CD4-positive, alpha-beta memory T cell (primary cell): Measurements from ENCODE around the gene CYTH3. TPM values are rescaled to one million over a fixed set of nuclear protein-coding genes. Genes with fewer than 3 reads are reported as not detected.
A peak's percentile ranks its signal among the peaks of the same experiment; 100 is the strongest.

Source experiments
- CTCF ChIA-PET: fragments of 350-600 bp; sonication (Branson Sonifier 250); formaldehyde crosslinking; loops from one replicate; lab custom pipeline; 2021; ENCODE audit warnings: inconsistent platforms; ENCODE audit not compliant: partially characterized antibody; lab: Charles Lee
- POLR2A ChIA-PET: fragments of 350-600 bp; sonication (Branson Sonifier 250); formaldehyde crosslinking; loops from one replicate; lab custom pipeline; 2021; ENCODE audit not compliant: partially characterized antibody; lab: Charles Lee
- DNase-seq, 5 donors: peaks; one replicate each; pipeline versions ENCODE4 v3.0.0 to v3.0.0-alpha.2; 2020 to 2022; ENCODE audit warnings: mixed read lengths in 1 of 5
- H3K27ac ChIP-seq: one replicate; pipeline ENCODE4 v1.7.0; 2013; ENCODE audit warnings: low read depth, low read length
- H3K27me3 ChIP-seq: 2 replicates; pipeline ENCODE4 v1.7.0; 2013; ENCODE audit warnings: mild to moderate bottlenecking, low read length, moderate library complexity; ENCODE audit not compliant: insufficient read depth
- H3K36me3 ChIP-seq: 2 replicates; pipeline ENCODE4 v1.7.0; 2013; ENCODE audit warnings: mild to moderate bottlenecking, low read length, moderate library complexity; ENCODE audit not compliant: insufficient read depth
- H3K4me1 ChIP-seq: 2 replicates; pipeline ENCODE4 v1.7.0; 2013; ENCODE audit warnings: mild to moderate bottlenecking, low read length, moderate library complexity; ENCODE audit not compliant: insufficient read depth
- H3K4me3 ChIP-seq, 2 donors: one replicate each; pipeline ENCODE4 v1.7.0; 2013; ENCODE audit warnings: low read length in 2 of 2, mild to moderate bottlenecking in 1 of 2
- H3K9me3 ChIP-seq, 2 donors: one replicate each; pipeline ENCODE4 v1.7.0; 2013; ENCODE audit warnings: low read length in 2 of 2, control low read depth in 1 of 2; ENCODE audit not compliant: control insufficient read depth in 1 of 2
- H3K27ac Mint-ChIP-seq, 7 donors: one replicate each; pipeline ENCODE4 v1.8.0; 2020 to 2021; ENCODE audit warnings: mixed read lengths in 7 of 7, mild to moderate bottlenecking in 6 of 7, inconsistent platforms in 3 of 7, moderate library complexity in 3 of 7
- H3K27me3 Mint-ChIP-seq, 2 donors: one replicate each; pipeline ENCODE4 v1.8.0; 2020 to 2021; ENCODE audit warnings: mixed read lengths in 2 of 2
- H3K36me3 Mint-ChIP-seq, 2 donors: one replicate each; pipeline ENCODE4 v1.8.0; 2020 to 2021; ENCODE audit warnings: mixed read lengths in 2 of 2, inconsistent platforms in 1 of 2, mild to moderate bottlenecking in 1 of 2
- H3K4me1 Mint-ChIP-seq, 4 donors: one replicate each; pipeline ENCODE4 v1.8.0; 2020 to 2021; ENCODE audit warnings: mixed read lengths in 4 of 4, mild to moderate bottlenecking in 1 of 4
- H3K4me3 Mint-ChIP-seq, 8 donors: one replicate each; pipeline ENCODE4 v1.8.0; 2020 to 2021; ENCODE audit warnings: mixed read lengths in 8 of 8, mild to moderate bottlenecking in 7 of 8, moderate library complexity in 6 of 8, inconsistent platforms in 3 of 8
- H3K9me3 Mint-ChIP-seq, 8 donors: one replicate each; pipeline ENCODE4 v1.8.0; 2020 to 2021; ENCODE audit warnings: mixed read lengths in 8 of 8, mild to moderate bottlenecking in 5 of 8, inconsistent platforms in 3 of 8, moderate library complexity in 1 of 8
- intact Hi-C: fragments of 100-400 bp; cut with micrococcal nuclease; formaldehyde crosslinking; loops from one replicate; pipeline ENCODE4 v1.15.1; 2023
- polyA plus RNA-seq, 2 donors: library from polyadenylated mRNA; unstranded; fragments of 300-500 nt; fragmentation: Illumina TruSeq; gene quantifications; one replicate each; pipeline ENCODE4 v1.2.3, GENCODE V29; 2021
- total RNA-seq, 2 experiments: library from RNA; stranded (reverse); gene quantifications; one replicate each; pipeline ENCODE4 v1.2.3, GENCODE V29; 2021

Gene CYTH3
- total and polyA plus RNA-seq, 4 experiments from 2014 or later, result 4.0 to 9.1 (median 7.2) TPM

DNA sequence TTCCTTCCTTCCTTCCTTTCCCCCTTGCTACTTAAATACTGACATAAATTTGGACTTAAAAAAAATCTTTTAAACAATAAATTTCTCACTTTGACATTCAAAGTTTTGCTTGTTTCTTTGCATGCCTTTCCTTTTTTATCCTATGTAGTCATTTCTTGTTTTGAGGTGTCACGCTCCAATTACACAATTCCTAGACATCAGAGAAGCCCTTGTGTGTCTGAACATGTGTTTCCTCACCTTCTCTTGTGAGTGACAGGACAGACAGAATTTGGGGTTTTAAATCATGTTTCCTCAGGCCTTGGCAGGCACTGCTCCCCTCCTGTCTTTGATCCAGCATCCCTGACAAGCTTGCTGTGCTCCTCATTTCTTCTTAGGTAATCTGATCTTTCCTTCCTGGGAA is 91.3 kb downstream of the CYTH3 start:
- peak overlapping the region in 2 of 7 donors; percentile 46 to 49 for H3K27ac Mint-ChIP-seq
- ChIA-PET CTCF (no interaction called here), POLR2A (no interaction called here)
- H3K36me3 Mint-ChIP-seq, result peaks cover 0 to 5% of the 10 kb centered on the region in 2 donors
- Histone ChIP-seq H3K4me1 (no peaks in the 10 kb centered on the region), H3K9me3 (no peaks in the 10 kb centered on the region), H3K27ac (no peak overlapping the region), H3K4me3 (no peak overlapping the region), H3K27me3 (no peaks in the 10 kb centered on the region), H3K36me3 (no peaks in the 10 kb centered on the region)
- intact Hi-C loops, result no loop called here
- H3K4me3 Mint-ChIP-seq, result no peak overlapping the region
- peaks cover 0 to 7% (median 0%) of the 10 kb centered on the region in 4 donors for H3K4me1 Mint-ChIP-seq
- no peak for DNase-seq
- no peaks in the 10 kb centered on the region for H3K9me3 Mint-ChIP-seq
- no peaks in the 10 kb centered on the region for H3K27me3 Mint-ChIP-seq

DNA sequence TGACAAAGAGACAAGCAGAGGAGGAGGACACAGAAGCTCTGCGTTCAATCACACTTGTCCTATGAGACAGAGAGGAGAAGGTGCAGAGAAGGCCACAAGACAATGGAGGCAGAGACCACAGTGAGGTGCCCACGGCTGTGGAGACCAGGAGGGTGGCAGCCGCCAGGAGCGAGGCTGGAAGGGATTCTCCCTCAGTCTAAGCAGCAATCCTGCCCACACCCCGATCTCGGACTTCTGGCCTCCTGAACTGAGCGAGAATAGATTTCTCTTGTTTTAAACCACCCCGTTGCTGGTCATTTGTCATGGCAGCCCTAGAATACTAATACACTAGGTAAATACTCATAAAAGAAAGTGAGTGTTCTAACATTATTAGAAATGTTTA is 92.1 kb downstream of the CYTH3 start:
- intact Hi-C loops, result no loop called here

DNA sequence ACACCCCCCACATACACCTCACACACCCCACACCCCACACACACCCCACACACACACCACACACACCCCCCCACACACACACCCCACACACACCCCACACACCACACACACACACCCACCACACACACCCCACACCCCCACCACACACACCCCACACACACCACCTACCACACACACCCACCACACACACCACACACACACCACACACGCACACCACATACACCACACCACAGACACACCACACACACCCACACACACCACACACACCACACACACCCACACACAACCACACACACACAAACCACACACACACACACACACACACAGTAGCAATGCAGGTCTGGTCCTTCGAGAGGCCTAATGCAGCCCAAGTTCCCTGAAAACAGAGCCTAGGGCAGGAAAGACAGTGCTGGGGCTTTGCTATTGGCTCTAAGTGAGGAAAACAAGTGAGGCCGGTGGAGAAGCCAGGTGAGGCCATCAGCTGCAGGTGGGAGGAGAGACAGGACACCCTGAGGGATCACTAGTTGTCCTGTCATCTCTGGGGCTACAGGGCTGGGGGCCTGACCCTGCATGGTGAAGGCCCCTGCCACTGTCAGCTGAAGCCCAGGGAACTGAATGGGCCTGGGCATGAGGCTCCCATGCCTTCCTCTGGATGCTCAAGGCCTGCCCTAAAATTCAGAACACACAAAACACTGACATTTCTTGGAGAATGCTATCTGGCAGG is 92.6 kb downstream of the CYTH3 start:
- Mint-ChIP-seq H3K27ac (peak overlapping the region in 1 of 7 donors; percentile 22), H3K36me3 (peaks cover 0 to 5% of the 10 kb centered on the region in 2 donors), H3K9me3 (no peaks in the 10 kb centered on the region), H3K27me3 (no peaks in the 10 kb centered on the region), H3K4me3 (no peak overlapping the region), H3K4me1 (peaks cover 0 to 7% (median 0%) of the 10 kb centered on the region in 4 donors)
- intact Hi-C loops, result no loop called here
- Histone ChIP-seq H3K27me3 (no peaks in the 10 kb centered on the region), H3K27ac (no peak overlapping the region), H3K9me3 (no peaks in the 10 kb centered on the region), H3K4me3 (no peak overlapping the region), H3K4me1 (no peaks in the 10 kb centered on the region), H3K36me3 (no peaks in the 10 kb centered on the region)
- ChIA-PET CTCF (no interaction called here), POLR2A (no interaction called here)
- no peak for DNase-seq

More for the DNA sequence above, 92.1 kb downstream of the CYTH3 start:
- DNase-seq, result no peak
- H3K36me3 Mint-ChIP-seq, result peaks cover 0 to 5% of the 10 kb centered on the region in 2 donors
- H3K9me3 Mint-ChIP-seq, result no peaks in the 10 kb centered on the region
- ChIA-PET POLR2A (no interaction called here), CTCF (no interaction called here)
- no peak overlapping the region for H3K4me3 Mint-ChIP-seq
- peaks cover 0 to 7% (median 0%) of the 10 kb centered on the region in 4 donors for H3K4me1 Mint-ChIP-seq
- H3K27ac Mint-ChIP-seq, result no peak overlapping the region
- H3K27me3 Mint-ChIP-seq, result no peaks in the 10 kb centered on the region
- H3K27ac ChIP-seq, result no peak overlapping the region
- no peaks in the 10 kb centered on the region for H3K4me1 ChIP-seq
- H3K9me3 ChIP-seq, result no peaks in the 10 kb centered on the region
- H3K36me3 ChIP-seq, result no peaks in the 10 kb centered on the region
- H3K27me3 ChIP-seq, result no peaks in the 10 kb centered on the region
- no peak overlapping the region for H3K4me3 ChIP-seq

DNA sequence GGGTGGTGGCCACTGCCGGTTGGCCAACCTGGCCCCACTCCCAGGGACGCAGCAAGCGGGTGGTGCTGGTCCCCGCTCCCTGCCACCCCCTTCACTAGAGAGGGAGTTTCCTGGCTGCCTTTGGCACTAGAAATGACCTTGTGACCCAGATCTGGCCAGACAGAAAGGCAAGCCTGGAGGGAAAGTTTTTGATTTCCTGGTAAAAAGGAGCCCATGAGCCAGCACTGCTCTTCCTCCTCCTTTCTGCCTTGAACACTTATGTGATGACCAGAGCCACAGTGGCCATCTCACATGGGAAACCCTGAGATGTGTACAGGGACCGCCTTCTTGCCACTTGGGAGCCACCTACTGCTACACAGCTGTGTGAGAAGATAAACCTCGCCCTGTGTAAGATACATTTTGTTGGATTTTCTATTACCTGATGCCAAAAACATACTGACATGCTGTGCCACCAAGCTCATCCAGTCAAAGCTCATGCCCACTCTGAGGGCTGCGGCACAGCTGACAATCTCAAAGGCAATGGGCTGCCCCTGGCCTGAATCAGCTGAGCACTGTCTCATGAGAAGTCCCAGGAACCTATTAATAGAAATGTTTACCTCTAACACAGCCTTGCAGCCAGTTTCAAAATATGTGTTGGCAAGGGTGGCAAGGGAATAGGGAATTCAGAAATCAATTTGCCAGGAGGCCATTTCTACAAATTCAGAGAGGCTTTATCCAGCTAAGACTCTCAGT is 94.0 kb downstream of the CYTH3 start:
- ChIA-PET POLR2A (no interaction called here), CTCF (no interaction called here)
- H3K4me3 ChIP-seq, result no peak overlapping the region
- H3K4me3 Mint-ChIP-seq, result no peak overlapping the region
- H3K36me3 Mint-ChIP-seq, result peaks cover 0 to 5% of the 10 kb centered on the region in 2 donors
- H3K9me3 ChIP-seq, result no peaks in the 10 kb centered on the region
- H3K36me3 ChIP-seq, result no peaks in the 10 kb centered on the region
- peaks cover 0 to 7% (median 0%) of the 10 kb centered on the region in 4 donors for H3K4me1 Mint-ChIP-seq
- H3K27ac ChIP-seq, result no peak overlapping the region
- no peaks in the 10 kb centered on the region for H3K9me3 Mint-ChIP-seq
- no peak for DNase-seq
- H3K27me3 ChIP-seq, result no peaks in the 10 kb centered on the region
- no peak overlapping the region for H3K27ac Mint-ChIP-seq
- H3K4me1 ChIP-seq, result no peaks in the 10 kb centered on the region
- no peaks in the 10 kb centered on the region for H3K27me3 Mint-ChIP-seq
- intact Hi-C loops, result no loop called here

DNA sequence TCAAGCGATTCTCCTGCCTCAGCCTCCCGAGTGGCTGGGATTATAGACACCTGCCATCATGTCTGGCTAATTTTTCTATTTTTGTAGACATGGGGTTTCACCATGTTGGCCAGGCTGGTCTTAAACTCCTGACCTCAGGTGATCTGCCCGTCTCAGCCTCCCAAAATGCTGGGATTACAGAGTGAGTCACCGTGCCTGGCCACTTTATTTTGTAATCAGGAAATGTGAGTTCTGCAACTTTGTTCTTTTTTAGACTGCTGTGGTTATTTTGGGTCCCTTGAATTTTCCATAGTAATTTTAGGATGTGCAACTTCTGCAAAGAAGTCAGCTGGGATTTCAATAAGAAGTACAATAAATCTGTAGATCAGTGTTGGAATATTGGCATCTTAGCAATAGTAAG is 96.8 kb downstream of the CYTH3 start:
- H3K27ac ChIP-seq, result no peak overlapping the region
- POLR2A ChIA-PET, result no interaction called here
- no peaks in the 10 kb centered on the region for H3K9me3 ChIP-seq
- Mint-ChIP-seq H3K27ac (no peak overlapping the region), H3K4me3 (no peak overlapping the region), H3K9me3 (no peaks in the 10 kb centered on the region), H3K4me1 (no peaks in the 10 kb centered on the region), H3K27me3 (no peaks in the 10 kb centered on the region), H3K36me3 (peaks cover 0 to 5% of the 10 kb centered on the region in 2 donors)
- intact Hi-C loops, result no loop called here
- H3K27me3 ChIP-seq, result no peaks in the 10 kb centered on the region
- no peaks in the 10 kb centered on the region for H3K36me3 ChIP-seq
- CTCF ChIA-PET, result no interaction called here
- H3K4me3 ChIP-seq, result no peak overlapping the region
- no peak for DNase-seq
- H3K4me1 ChIP-seq, result no peaks in the 10 kb centered on the region

DNA sequence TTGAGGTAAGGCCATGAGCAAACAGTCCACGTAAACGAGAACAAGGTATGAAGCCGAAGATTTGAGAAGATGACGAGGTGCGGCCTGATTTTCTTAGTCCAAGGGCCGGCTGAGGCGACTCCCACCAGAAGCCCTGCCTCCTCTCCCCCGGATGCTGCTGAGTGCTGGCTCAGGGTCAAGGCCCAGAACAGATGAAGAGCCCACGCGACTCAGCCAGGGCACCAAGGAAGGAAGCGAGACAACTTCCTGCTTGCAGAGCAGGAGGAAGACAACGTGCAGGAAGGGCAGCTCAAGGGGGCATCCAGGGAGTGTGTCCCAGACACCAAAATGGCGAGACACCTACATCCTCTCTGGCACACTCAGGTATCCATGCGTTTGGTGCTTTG is 99.5 kb downstream of the CYTH3 start:
- intact Hi-C loops, result no loop called here
- Histone ChIP-seq H3K4me3 (no peak overlapping the region), H3K36me3 (no peaks in the 10 kb centered on the region), H3K4me1 (no peaks in the 10 kb centered on the region), H3K9me3 (no peaks in the 10 kb centered on the region), H3K27ac (no peak overlapping the region), H3K27me3 (no peaks in the 10 kb centered on the region)
- Mint-ChIP-seq H3K4me1 (no peaks in the 10 kb centered on the region), H3K27ac (no peak overlapping the region), H3K36me3 (peaks cover 3 to 5% of the 10 kb centered on the region in 2 donors), H3K27me3 (no peaks in the 10 kb centered on the region), H3K4me3 (no peak overlapping the region), H3K9me3 (peaks cover 0 to 2% (median 0%) of the 10 kb centered on the region in 8 donors)
- DNase-seq, result no peak
- ChIA-PET POLR2A (no interaction called here), CTCF (no interaction called here)

GRCh38 chr7:6172224-6172909 is 100.1 kb downstream of the CYTH3 start:
- POLR2A ChIA-PET, result interaction anchor here (0.6 kb wide), 1 partner anchor 153 kb away, joined by 3 read pairs; no protein-coding TSS in a partner anchor
- no peaks in the 10 kb centered on the region for H3K36me3 ChIP-seq
- H3K4me1 Mint-ChIP-seq, result no peaks in the 10 kb centered on the region
- no peaks in the 10 kb centered on the region for H3K27me3 Mint-ChIP-seq
- CTCF ChIA-PET, result no interaction called here
- H3K4me1 ChIP-seq, result no peaks in the 10 kb centered on the region
- no peak for DNase-seq
- H3K9me3 Mint-ChIP-seq, result peaks cover 0 to 2% (median 0%) of the 10 kb centered on the region in 8 donors
- intact Hi-C loops, result no loop called here
- no peak overlapping the region for H3K4me3 Mint-ChIP-seq
- peaks cover 3 to 5% of the 10 kb centered on the region in 2 donors for H3K36me3 Mint-ChIP-seq
- no peaks in the 10 kb centered on the region for H3K9me3 ChIP-seq
- H3K27me3 ChIP-seq, result no peaks in the 10 kb centered on the region
- H3K27ac ChIP-seq, result no peak overlapping the region
- H3K4me3 ChIP-seq, result no peak overlapping the region
- H3K27ac Mint-ChIP-seq, result no peak overlapping the region
